H1 (cell line): ENCODE data around the gene ALPL. TPM values are rescaled to one million over a fixed set of nuclear protein-coding genes. Genes with fewer than 3 reads are reported as not detected.

Source experiments
- CTCF ChIA-PET: fragments of 300-600 bp; sonication (Branson Sonifier 250); formaldehyde crosslinking; loops from one replicate; lab custom pipeline; 2021; ENCODE audit not compliant: partially characterized antibody; lab: Charles Lee
- POLR2A ChIA-PET: fragments of 300-600 bp; sonication (Branson Sonifier 250); formaldehyde crosslinking; loops from one replicate; lab custom pipeline; 2021; ENCODE audit warnings: inconsistent platforms; ENCODE audit not compliant: partially characterized antibody; lab: Charles Lee
- DNase-seq, 2 experiments: peaks; one replicate each; pipeline versions ENCODE4 v3.0.0 to v3.0.0-alpha.2; 2010 to 2022; ENCODE audit warnings: low spot score in 2 of 2, low read depth in 1 of 2, mixed read lengths in 1 of 2
- FAIRE-seq: peaks from 2 replicates; lab custom pipeline; 2011; peaks lifted over from hg19 to GRCh38; lab: Jason Lieb, UNC
- H2AFZ ChIP-seq: 2 replicates; pipeline ENCODE4 v1.8.1; 2012; ENCODE audit warnings: low read length, inconsistent platforms
- H2AK5ac ChIP-seq: 2 replicates; pipeline ENCODE4 v1.6.1; 2013; ENCODE audit warnings: low read depth, low read length
- H2BK120ac ChIP-seq: replicated peaks from 2 replicates; pipeline ENCODE3; 2013; ENCODE audit warnings: low read depth, low read length, inconsistent platforms
- H2BK12ac ChIP-seq: 2 replicates; pipeline ENCODE4 v1.6.1; 2013; ENCODE audit warnings: low read depth, low read length
- H2BK15ac ChIP-seq: 2 replicates; pipeline ENCODE4 v1.6.1; 2013; ENCODE audit warnings: low read length
- H2BK20ac ChIP-seq: 2 replicates; pipeline ENCODE4 v1.6.1; 2013; ENCODE audit warnings: low read length
- H2BK5ac ChIP-seq: 2 replicates; pipeline ENCODE4 v1.6.1; 2013; ENCODE audit warnings: low read depth, low read length
- H3K14ac ChIP-seq: 2 replicates; pipeline ENCODE4 v1.6.1; 2013; ENCODE audit warnings: inconsistent platforms; ENCODE audit not compliant: insufficient read length
- H3K18ac ChIP-seq: 2 replicates; pipeline ENCODE4 v1.6.1; 2013; ENCODE audit warnings: low read length; ENCODE audit errors: extremely low read depth
- H3K23ac ChIP-seq: 2 replicates; pipeline ENCODE4 v1.6.1; 2013; ENCODE audit warnings: inconsistent platforms; ENCODE audit not compliant: insufficient read length
- H3K23me2 ChIP-seq: 2 replicates; pipeline ENCODE4 v1.6.1; 2013; ENCODE audit warnings: low read depth, low read length
- H3K27ac ChIP-seq: 2 replicates; pipeline ENCODE4 v1.6.1; 2011; ENCODE audit warnings: low read depth, low read length, inconsistent platforms
- H3K27me3 ChIP-seq, 4 experiments: replicated peaks in 1 of 4; 1 replicate in 1 of 4; 2 replicates in 3 of 4; pipeline versions ENCODE4 v1.6.1 to v1.8.1; 2011 to 2013; ENCODE audit warnings: low read length in 3 of 4, mild to moderate bottlenecking in 3 of 4, inconsistent platforms in 2 of 4, mixed read lengths in 2 of 4, moderate library complexity in 1 of 4; ENCODE audit not compliant: control insufficient read depth in 3 of 4, insufficient read depth in 3 of 4; ENCODE audit errors: extremely low read depth in 1 of 4
- H3K36me3 ChIP-seq, 4 experiments: 2 replicates each; pipeline versions ENCODE4 v1.6.1 to v1.8.1; 2011 to 2013; ENCODE audit warnings: mild to moderate bottlenecking in 4 of 4, low read length in 3 of 4, moderate library complexity in 2 of 4, control low read depth in 1 of 4, inconsistent platforms in 1 of 4; ENCODE audit not compliant: insufficient read depth in 4 of 4, control insufficient read depth in 2 of 4
- H3K4ac ChIP-seq: replicated peaks from 2 replicates; pipeline ENCODE3; 2013; ENCODE audit warnings: low read length, low read depth, mixed read lengths, inconsistent platforms; ENCODE audit not compliant: insufficient read length
- H3K4me1 ChIP-seq, 4 experiments: replicated peaks in 1 of 4; 1 replicate in 1 of 4; 2 replicates in 3 of 4; pipeline versions ENCODE4 v1.6.1 to v1.8.1; 2011 to 2013; ENCODE audit warnings: low read length in 3 of 4, inconsistent platforms in 2 of 4, mixed read lengths in 1 of 4; ENCODE audit not compliant: insufficient read depth in 4 of 4, control insufficient read depth in 3 of 4
- H3K4me2 ChIP-seq, 2 experiments: 2 replicates each; pipeline versions ENCODE4 v1.6.1 to v1.8.1; 2011 to 2013; ENCODE audit warnings: low read depth in 2 of 2, low read length in 2 of 2, control low read depth in 1 of 2, inconsistent platforms in 1 of 2, mild to moderate bottlenecking in 1 of 2; ENCODE audit not compliant: insufficient read depth in 1 of 2
- H3K4me3 ChIP-seq, 4 experiments: fragments of 200-600, 300-600 bp in 1 of 4; sonication (generic), shearing (Covaris generic), sonication (Bioruptor Twin) in 1 of 4; 2 replicates each; pipeline versions ENCODE4 v1.5.1 to v1.8.1; 2011 to 2016; ENCODE audit warnings: low read length in 4 of 4, low read depth in 3 of 4, control low read depth in 2 of 4, inconsistent platforms in 2 of 4, mild to moderate bottlenecking in 2 of 4, mixed read lengths in 1 of 4, moderate library complexity in 1 of 4; ENCODE audit not compliant: insufficient read depth in 2 of 4; ENCODE audit errors: extremely low read depth in 1 of 4
- H3K56ac ChIP-seq: replicated peaks from 2 replicates; pipeline ENCODE3; 2013; ENCODE audit warnings: low read depth, mild to moderate bottlenecking, mixed read lengths, low read length, inconsistent platforms; ENCODE audit not compliant: insufficient read length
- H3K79me1 ChIP-seq: 2 replicates; pipeline ENCODE4 v1.6.1; 2013; ENCODE audit warnings: low read depth, low read length, control low read depth
- H3K79me2 ChIP-seq, 2 experiments: 2 replicates each; pipeline versions ENCODE4 v1.6.1 to v1.8.1; 2012 to 2013; ENCODE audit warnings: low read length in 2 of 2, mild to moderate bottlenecking in 2 of 2, inconsistent platforms in 1 of 2; ENCODE audit not compliant: insufficient read depth in 2 of 2, control insufficient read depth in 1 of 2
- H3K9ac ChIP-seq, 4 experiments: replicated peaks in 1 of 4; 1 replicate in 1 of 4; 2 replicates in 3 of 4; pipeline versions ENCODE4 v1.6.1 to v1.8.1; 2011 to 2013; ENCODE audit warnings: low read depth in 3 of 4, low read length in 3 of 4, control low read depth in 2 of 4, mild to moderate bottlenecking in 2 of 4, moderate library complexity in 2 of 4, inconsistent platforms in 1 of 4; ENCODE audit errors: extremely low read depth in 1 of 4
- H3K9me3 ChIP-seq, 2 experiments: 2 replicates each; pipeline versions ENCODE4 v1.6.1 to v1.8.1; 2012 to 2013; ENCODE audit warnings: mild to moderate bottlenecking in 2 of 2, moderate library complexity in 2 of 2, control low read depth in 1 of 2, inconsistent platforms in 1 of 2, low read depth in 1 of 2, low read length in 1 of 2, mixed read lengths in 1 of 2; ENCODE audit not compliant: insufficient read depth in 2 of 2
- H4K20me1 ChIP-seq, 2 experiments: replicated peaks in 1 of 2; 2 replicates each; pipeline versions ENCODE3 to v1.8.1; 2011 to 2013; ENCODE audit warnings: inconsistent platforms in 2 of 2, low read length in 2 of 2, mild to moderate bottlenecking in 1 of 2; ENCODE audit not compliant: insufficient read depth in 2 of 2, control insufficient read depth in 1 of 2
- H4K5ac ChIP-seq: 2 replicates; pipeline ENCODE4 v1.6.1; 2013; ENCODE audit warnings: low read length, low read depth, mixed read lengths, inconsistent platforms; ENCODE audit not compliant: insufficient read length
- H4K8ac ChIP-seq: 2 replicates; pipeline ENCODE4 v1.8.0; 2013; ENCODE audit warnings: mild to moderate bottlenecking, moderate library complexity, low read length, inconsistent platforms; ENCODE audit not compliant: insufficient read depth; ENCODE audit errors: extremely low read depth
- H4K91ac ChIP-seq: replicated peaks from 2 replicates; pipeline ENCODE3; 2013; ENCODE audit warnings: low read length, mixed read lengths, inconsistent platforms; ENCODE audit not compliant: insufficient read length
- BACH1 ChIP-seq: IDR thresholded peaks from 2 replicates; pipeline ENCODE4 v1.6.1; 2012; ENCODE audit warnings: low read length, improper control_type of control experiment
- BRCA1 ChIP-seq: IDR thresholded peaks from 2 replicates; pipeline ENCODE4 v1.6.1; 2012; ENCODE audit warnings: low read depth, low read length, improper control_type of control experiment
- CTBP2 ChIP-seq: IDR thresholded peaks from 2 replicates; pipeline ENCODE4 v1.7.0; 2011; ENCODE audit warnings: borderline replicate concordance, mild to moderate bottlenecking, moderate library complexity, mixed read lengths, low read length; ENCODE audit not compliant: insufficient read depth, insufficient read length
- EP300 ChIP-seq, 2 experiments: IDR thresholded peaks; 1 replicate in 1 of 2; 2 replicates in 1 of 2; pipeline ENCODE4 v1.6.1; 2011 to 2012; ENCODE audit warnings: low read depth in 2 of 2, low read length in 2 of 2, mild to moderate bottlenecking in 2 of 2, borderline replicate concordance in 1 of 2, inconsistent platforms in 1 of 2, moderate library complexity in 1 of 2
- MAFK ChIP-seq: IDR thresholded peaks from 2 replicates; pipeline ENCODE4 v1.6.1; 2012; ENCODE audit warnings: low read depth, mild to moderate bottlenecking, improper control_type of control experiment, low read length
- NANOG ChIP-seq: IDR thresholded peaks from 2 replicates; pipeline ENCODE4 v1.6.1; 2011; ENCODE audit warnings: low read length, low read depth, mild to moderate bottlenecking, inconsistent platforms; ENCODE audit not compliant: insufficient read depth, poor library complexity, severe bottlenecking
- SRF ChIP-seq: IDR thresholded peaks from 2 replicates; pipeline ENCODE4 v1.6.1; 2011; ENCODE audit warnings: mild to moderate bottlenecking, low read depth, low read length, moderate library complexity
- SUZ12 ChIP-seq: fragments of 200-600 bp; sonication (generic); IDR thresholded peaks from 2 replicates; pipeline ENCODE4 v1.6.1; 2012; ENCODE audit warnings: mild to moderate bottlenecking, inconsistent platforms, low read length, moderate library complexity, mixed read lengths
- YY1 ChIP-seq: IDR thresholded peaks from 2 replicates; pipeline ENCODE4 v1.6.1; 2011; ENCODE audit warnings: low read depth, mild to moderate bottlenecking, low read length
- WGBS, 2 experiments: shearing (Covaris generic) in 1 of 2; methylation state at CpG; one replicate each; pipeline versions ENCODE4 v1.1.6 to v1.1.7; 2013 to 2015; ENCODE audit warnings: low lambda C conversion rate in 2 of 2, mixed read lengths in 2 of 2, inconsistent platforms in 1 of 2, low coverage in 1 of 2, missing lambda C conversion rate in 1 of 2; ENCODE audit not compliant: insufficient replicate concordance in 2 of 2, insufficient coverage in 1 of 2, insufficient read length in 1 of 2; ENCODE audit errors: extremely low coverage in 1 of 2, missing lambda C conversion rate in 1 of 2; 5-methylcytosine and 5-hydroxymethylcytosine counted together
- polyA plus RNA-seq, 7 experiments: library from polyadenylated mRNA; depleted of rRNA in 3 of 7; stranded (reverse) in 5 of 7; unstranded in 2 of 7; fragments of >200 nt in 5 of 7; fragments of 200-250 nt in 2 of 7; gene quantifications; 1 replicate in 5 of 7; 2 replicates in 1 of 7; 4 replicates in 1 of 7; pipeline versions ENCODE4 v1.2.1 to v1.2.3, GENCODE V29; 2011 to 2013; ENCODE audit warnings: missing spikeins in 2 of 7, mixed read lengths in 2 of 7
- total RNA-seq: library from RNA; stranded (reverse); fragmentation: NEBNext Ultra II Directional; extraction: Animal tissue kit (Norgen Biotek cat#: 25700); gene quantifications from 2 replicates; pipeline ENCODE4 v1.2.1, GENCODE V29; 2021

The ALPL gene
- total and polyA plus RNA-seq, 2 of the 8 experiments (the other 6 are each of a cell fraction or from before 2014, with no cell fraction given): 175 to 362 TPM

DNA sequence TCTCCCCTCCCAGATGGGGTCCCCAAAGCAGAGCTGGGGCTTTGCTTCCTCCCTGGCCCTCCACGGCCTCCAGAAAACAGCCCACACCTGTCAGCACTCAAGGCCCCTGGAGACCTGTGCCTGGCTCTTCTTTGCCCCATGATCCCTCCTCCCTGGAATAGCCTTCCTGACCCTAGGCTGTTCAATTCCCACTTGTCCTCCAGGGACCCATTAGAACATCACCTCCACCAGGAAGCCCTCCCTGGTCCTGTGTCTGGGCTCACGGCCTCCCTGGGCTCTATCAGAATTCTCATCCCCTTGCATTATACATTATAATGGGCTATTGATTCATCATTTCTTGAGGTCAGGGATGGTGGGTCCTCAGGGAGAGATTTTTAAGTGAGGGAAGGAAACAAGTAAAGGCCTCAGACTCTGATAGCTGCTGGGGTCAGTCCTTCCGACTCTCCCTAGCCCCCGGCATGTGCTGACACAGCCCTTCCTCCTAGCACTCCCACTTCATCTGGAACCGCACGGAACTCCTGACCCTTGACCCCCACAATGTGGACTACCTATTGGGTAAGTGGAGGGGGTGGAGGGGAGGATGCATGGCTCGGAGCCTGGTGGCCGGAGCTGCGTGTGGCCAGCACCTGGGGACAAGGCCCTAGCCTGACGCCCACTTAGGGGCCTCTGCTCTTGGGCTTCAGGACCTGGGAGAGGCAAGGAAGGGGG is 60.8 kb downstream of the ALPL start:
- H3K36me3 ChIP-seq: peaks cover 0 to 13% (median 2%) of the 10 kb centered on the region in 4 experiments; a peak in 5 of 8 replicates
- H3K23ac ChIP-seq: no peak overlapping the region
- FAIRE-seq (no peak), DNase-seq (no peak)
- no peak overlapping the region for H3K14ac ChIP-seq
- peaks cover 2 to 11% of the 10 kb centered on the region in 2 experiments for H4K20me1 ChIP-seq
- 92% methylated on average over 10 of the region's 10 CpGs; no CpG with 5 or more reads in 1 of the 2 experiments for WGBS, 2 experiments
- H4K5ac ChIP-seq: no peak overlapping the region
- ChIA-PET CTCF (interaction anchor here (0.6 to 2.8 kb wide), 13 partner anchors 8 to 1969 kb away, joined by 3 to 12 read pairs (median 3); partner anchors contain the start of gene ALPL), POLR2A (interaction anchor here (1.4 kb wide), 1 partner anchor 24 kb away, joined by 3 read pairs; no protein-coding TSS in a partner anchor)
- H2BK5ac ChIP-seq: no peak overlapping the region
- H3K79me2 ChIP-seq: no peaks in the 10 kb centered on the region
- no peak overlapping the region for H2BK12ac ChIP-seq
- no peak overlapping the region for H2AFZ ChIP-seq
- no peaks in the 10 kb centered on the region for H3K79me1 ChIP-seq
- H3K27ac ChIP-seq: no peak overlapping the region
- H3K56ac ChIP-seq: no peak overlapping the region
- H3K18ac ChIP-seq: no peak overlapping the region
- H3K9me3 ChIP-seq: no peaks in the 10 kb centered on the region
- H2BK20ac ChIP-seq: no peak overlapping the region
- no peaks in the 10 kb centered on the region for H3K27me3 ChIP-seq
- no peaks in the 10 kb centered on the region; the same call in 1 of the 2 replicates for H3K23me2 ChIP-seq
- TF ChIP-seq CTBP2: no peak
- TF ChIP-seq YY1: no peak
- TF ChIP-seq EP300 (IDR thresholded peaks at IDR 0.05; ENCODE audit: borderline replicate concordance in 1 of 2, low read depth in 2 of 2, low read length in 2 of 2): no peak
- no peak for TF ChIP-seq NANOG
- no peak for TF ChIP-seq SRF
- no peak for TF ChIP-seq BACH1
- no peak for TF ChIP-seq BRCA1
- TF ChIP-seq MAFK: no peak
- TF ChIP-seq SUZ12: no peak
- no peak overlapping the region for H3K4me2 ChIP-seq
- no peak overlapping the region for H3K9ac ChIP-seq
- peaks cover 2 to 7% (median 4%) of the 10 kb centered on the region in 4 experiments; a peak in 6 of 7 replicates for H3K4me1 ChIP-seq
- H4K8ac ChIP-seq: no peak overlapping the region
- H2BK15ac ChIP-seq: no peak overlapping the region
- no peak overlapping the region for H4K91ac ChIP-seq
- H3K4ac ChIP-seq: no peak overlapping the region
- no peak overlapping the region for H3K4me3 ChIP-seq
- no peak overlapping the region for H2AK5ac ChIP-seq
- H2BK120ac ChIP-seq: no peak overlapping the region
